GM23338 (cell line): Measurements from ENCODE around the gene MXRA8. TPM values are rescaled to one million over a fixed set of nuclear protein-coding genes. Genes with fewer than 3 reads are reported as not detected.

Experiments
- ATAC-seq: fragments of 200-7000 bp; cut with Tn5 transposase; 3 replicates; pipeline ENCODE4 v1.9.1; 2020
- DNase-seq: peaks from one replicate; pipeline ENCODE4 v3.0.0-alpha.2; 2015; ENCODE audit warnings: low spot score
- H2AFZ ChIP-seq: fragments of 200-600 bp; sonication (generic); 2 replicates; pipeline ENCODE4 v1.8.0; 2016; ENCODE audit warnings: antibody characterized with exemption, mild to moderate bottlenecking, moderate library complexity
- H3F3A ChIP-seq: fragments of 200-600 bp; sonication (generic); replicated peaks from 2 replicates; pipeline ENCODE4 v1.8.0; 2017; ENCODE audit warnings: antibody characterized with exemption, mixed run types, low read depth
- H3K27ac ChIP-seq: fragments of 200-600 bp; sonication (generic); 2 replicates; pipeline ENCODE4 v1.6.1; 2016; ENCODE audit warnings: low read depth
- H3K27me3 ChIP-seq: fragments of 200-600 bp; sonication (generic); 2 replicates; pipeline ENCODE4 v1.8.0; 2016; ENCODE audit warnings: mild to moderate bottlenecking, mixed run types, moderate library complexity; ENCODE audit not compliant: insufficient read depth
- H3K36me3 ChIP-seq: fragments of 200-600 bp; sonication (generic); 2 replicates; pipeline ENCODE4 v1.8.0; 2016; ENCODE audit warnings: mild to moderate bottlenecking; ENCODE audit not compliant: insufficient read depth
- H3K4me1 ChIP-seq: fragments of 200-600 bp; sonication (generic); 2 replicates; pipeline ENCODE4 v1.8.0; 2016; ENCODE audit warnings: mild to moderate bottlenecking, moderate library complexity; ENCODE audit not compliant: insufficient read depth
- H3K4me2 ChIP-seq: fragments of 200-600 bp; sonication (generic); 2 replicates; pipeline ENCODE4 v1.7.1; 2017; ENCODE audit warnings: mixed run types
- H3K4me3 ChIP-seq: fragments of 200-600 bp; sonication (generic); 2 replicates; pipeline ENCODE4 v1.6.1; 2016; ENCODE audit warnings: mixed run types
- H3K79me2 ChIP-seq: fragments of 200-600 bp; sonication (generic); replicated peaks from 2 replicates; pipeline ENCODE4 v1.8.0; 2017; ENCODE audit warnings: mild to moderate bottlenecking; ENCODE audit not compliant: insufficient read depth
- H3K9me2 ChIP-seq: fragments of 200-600 bp; sonication (generic); 2 replicates; pipeline ENCODE4 v1.8.0; 2017; ENCODE audit not compliant: insufficient read depth
- H4K20me1 ChIP-seq: fragments of 200-600 bp; sonication (generic); replicated peaks from 2 replicates; pipeline ENCODE4 v1.8.0; 2017; ENCODE audit warnings: mild to moderate bottlenecking; ENCODE audit not compliant: insufficient read depth
- H3K27ac Mint-ChIP-seq: 2 replicates; pipeline ENCODE4 v1.8.0; 2020; ENCODE audit warnings: inconsistent platforms, mild to moderate bottlenecking, moderate library complexity, mixed read lengths
- H3K27me3 Mint-ChIP-seq: 3 replicates; pipeline ENCODE4 v1.8.0; 2022; ENCODE audit warnings: low read depth, mild to moderate bottlenecking, moderate library complexity, mixed read lengths, inconsistent platforms; ENCODE audit not compliant: insufficient read depth, poor library complexity
- H3K36me3 Mint-ChIP-seq: 3 replicates; pipeline ENCODE4 v1.8.0; 2021; ENCODE audit warnings: low read depth, mild to moderate bottlenecking, inconsistent platforms, moderate library complexity, mixed read lengths
- H3K4me1 Mint-ChIP-seq: 3 replicates; pipeline ENCODE4 v1.8.0; 2020; ENCODE audit warnings: mild to moderate bottlenecking, inconsistent platforms, mixed read lengths
- H3K4me3 Mint-ChIP-seq: 3 replicates; pipeline ENCODE4 v1.8.0; 2021; ENCODE audit warnings: moderate library complexity, mild to moderate bottlenecking, inconsistent platforms, mixed read lengths
- H3K9me3 Mint-ChIP-seq: 3 replicates; pipeline ENCODE4 v1.8.0; 2020; ENCODE audit warnings: moderate library complexity, mild to moderate bottlenecking, inconsistent platforms, mixed read lengths
- CREB1 ChIP-seq: fragments of 250-450 bp; sonication (Bioruptor Pico); IDR thresholded peaks from 2 replicates; pipeline ENCODE4 v1.5.0; 2020; ENCODE audit warnings: low read depth, mild to moderate bottlenecking, moderate library complexity
- ETS1 ChIP-seq: IDR thresholded peaks from 2 replicates; pipeline ENCODE4 v1.6.1; 2016; ENCODE audit warnings: antibody characterized with exemption
- EZH2 ChIP-seq: fragments of 200-600 bp; sonication (generic); IDR thresholded peaks from one replicate; pipeline ENCODE4 v1.8.0; 2017; ENCODE audit warnings: antibody characterized with exemption, mild to moderate bottlenecking, low read depth; ENCODE audit not compliant: unreplicated experiment
- EZH2phosphoT487 ChIP-seq: fragments of 200-600 bp; sonication (generic); IDR thresholded peaks from one replicate; pipeline ENCODE4 v1.8.1; 2018; ENCODE audit warnings: antibody characterized with exemption; ENCODE audit not compliant: unreplicated experiment
- JUNB ChIP-seq: IDR thresholded peaks from one replicate; pipeline ENCODE4 v1.6.1; 2016; ENCODE audit warnings: antibody characterized with exemption; ENCODE audit not compliant: unreplicated experiment
- POLR2AphosphoS5 ChIP-seq: IDR thresholded peaks from 2 replicates; pipeline ENCODE4 v1.6.1; 2016; ENCODE audit warnings: antibody characterized with exemption, low read depth
- REST ChIP-seq: IDR thresholded peaks from one replicate; pipeline ENCODE4 v1.6.1; 2018; ENCODE audit warnings: antibody characterized with exemption; ENCODE audit not compliant: unreplicated experiment
- ZNF114 ChIP-seq: fragments of 250-450 bp; sonication (Bioruptor Pico); IDR thresholded peaks from 2 replicates; pipeline ENCODE4 v1.5.0; 2020; ENCODE audit warnings: mild to moderate bottlenecking, moderate library complexity
- ZNF331 ChIP-seq: fragments of 250-450 bp; sonication (Bioruptor Pico); IDR thresholded peaks from 2 replicates; pipeline ENCODE4 v1.5.0; 2020; ENCODE audit warnings: low read depth, mild to moderate bottlenecking, moderate library complexity
- ZNF462 ChIP-seq: fragments of 250-450 bp; sonication (Bioruptor Pico); IDR thresholded peaks from 2 replicates; pipeline ENCODE4 v1.5.0; 2020; ENCODE audit warnings: mild to moderate bottlenecking, moderate library complexity
- polyA plus RNA-seq: library from polyadenylated mRNA; unstranded; fragments of >200 nt; fragmentation: Nextera tagmentation; extraction: Ambion mirVana; gene quantifications from 2 replicates; pipeline ENCODE4 v1.2.1, GENCODE V29; 2016
- total RNA-seq: library from RNA; depleted of rRNA; stranded (reverse); fragments of >200 nt; shearing (Covaris generic); gene quantifications from 2 replicates; pipeline ENCODE4 v1.2.3, GENCODE V29; 2014

MXRA8 gene
- total and polyA plus RNA-seq, 2 experiments from 2014 or later = 9.1 to 17.2 TPM

GRCh38 chr1:1332774-1333480 is 25.4 kb downstream of the MXRA8 start (continued):
- no peak for TF ChIP-seq EZH2phosphoT487
- TF ChIP-seq CREB1 = no peak
- no peak for TF ChIP-seq ZNF331
- no peak for TF ChIP-seq ETS1
- TF ChIP-seq JUNB = no peak
- no peak for TF ChIP-seq REST
- TF ChIP-seq EZH2 = no peak

GRCh38 chr1:1332031-1332755 is 26.2 kb downstream of the MXRA8 start:
- no peaks in the 10 kb centered on the region for H3K9me3 Mint-ChIP-seq
- no peaks in the 10 kb centered on the region for H3K9me2 ChIP-seq
- no peak overlapping the region for H3K27ac Mint-ChIP-seq
- ATAC-seq (no peak), DNase-seq (no peak)
- H3K4me1 Mint-ChIP-seq = no peaks in the 10 kb centered on the region
- H3K27me3 Mint-ChIP-seq = peaks cover 10% of the 10 kb centered on the region
- peaks cover 5% of the 10 kb centered on the region; the same call in 2 of the 3 replicates for H3K36me3 Mint-ChIP-seq
- no peak overlapping the region for H3K4me2 ChIP-seq
- H3K4me3 ChIP-seq = no peak overlapping the region
- H3K36me3 ChIP-seq = no peaks in the 10 kb centered on the region
- no peak overlapping the region for H2AFZ ChIP-seq
- no peaks in the 10 kb centered on the region for H4K20me1 ChIP-seq
- no peak overlapping the region for H3K27ac ChIP-seq
- H3K79me2 ChIP-seq = no peaks in the 10 kb centered on the region
- H3K4me1 ChIP-seq = no peaks in the 10 kb centered on the region
- no peaks in the 10 kb centered on the region for H3K27me3 ChIP-seq
- no peak overlapping the region for H3K4me3 Mint-ChIP-seq
- peaks cover 18% of the 10 kb centered on the region; the same call in 1 of the 2 replicates for H3F3A ChIP-seq
- TF ChIP-seq ZNF462 (CRISPR knock-in tag) (no peak), POLR2AphosphoS5 (no peak; the same call in 1 of the 2 replicates), JUNB (no peak), ZNF114 (CRISPR knock-in tag) (no peak), EZH2 (no peak)
